K562 (cell line): ENCODE measurements around the gene PPP1CA. TPM values are rescaled to one million over a fixed set of nuclear protein-coding genes. Genes with fewer than 3 reads are reported as not detected.
A peak's percentile ranks its signal among the peaks of the same experiment; 100 is the strongest.

Source experiments
- CSDE1 ChIP-seq, 2 experiments: fragments of 450-650 bp; IDR thresholded peaks; 2 replicates each; pipeline ENCODE4 v1.6.1; 2016; ENCODE audit warnings: mild to moderate bottlenecking in 1 of 2
- DDX20 ChIP-seq: fragments of 450-650 bp; IDR thresholded peaks from 2 replicates; pipeline ENCODE4 v1.6.1; 2016; ENCODE audit warnings: missing genetic modification characterization, low read depth, mild to moderate bottlenecking, missing compliant biosample characterization, moderate library complexity
- EZH2 ChIP-seq: IDR thresholded peaks from 2 replicates; pipeline ENCODE4 v1.6.1; 2012; ENCODE audit warnings: low read depth, mild to moderate bottlenecking, inconsistent platforms, low read length, borderline replicate concordance
- HEY1 ChIP-seq: fragments of 250-450 bp; sonication (Bioruptor Pico); IDR thresholded peaks from 2 replicates; pipeline ENCODE4 v1.5.0; 2020; ENCODE audit warnings: mild to moderate bottlenecking, moderate library complexity, borderline replicate concordance
- HLTF ChIP-seq: fragments of 450-650 bp; IDR thresholded peaks from 2 replicates; pipeline ENCODE4 v1.6.1; 2016
- HNRNPUL1 ChIP-seq: fragments of 200-400 bp; formaldehyde crosslinking; IDR thresholded peaks from 2 replicates; pipeline ENCODE4 v1.6.1; 2017; ENCODE audit warnings: low read length
- POLR2AphosphoS2 ChIP-seq: IDR thresholded peaks from 2 replicates; pipeline ENCODE4 v1.6.1; 2012; ENCODE audit warnings: low read length, improper control_type of control experiment
- PTRF ChIP-seq: fragments of 450-650 bp; IDR thresholded peaks from 2 replicates; pipeline ENCODE4 v1.6.1; 2016; ENCODE audit warnings: mild to moderate bottlenecking, missing genetic modification characterization, missing compliant biosample characterization
- RBM34 ChIP-seq: fragments of 200-400 bp; formaldehyde crosslinking; IDR thresholded peaks from 2 replicates; pipeline ENCODE4 v1.6.1; 2018; ENCODE audit warnings: low read length, borderline replicate concordance; ENCODE audit not compliant: insufficient read depth
- RFX5 ChIP-seq: IDR thresholded peaks from 2 replicates; pipeline ENCODE4 v1.6.1; 2011; ENCODE audit warnings: low read depth, mild to moderate bottlenecking, improper control_type of control experiment, low read length
- SMAD4 ChIP-seq: fragments of 250-450 bp; sonication (Bioruptor Pico); conservative IDR thresholded peaks from 2 replicates; pipeline ENCODE4 v1.8.0; 2021; ENCODE audit warnings: inconsistent platforms, mild to moderate bottlenecking, moderate library complexity
- SMARCA5 ChIP-seq: fragments of 450-650 bp; IDR thresholded peaks from 2 replicates; pipeline ENCODE4 v1.6.1; 2016
- TCF3 ChIP-seq: sonication (generic); formaldehyde crosslinking; IDR thresholded peaks from 2 replicates; pipeline ENCODE4 v1.4.0; 2020; ENCODE audit warnings: mild to moderate bottlenecking, missing genetic modification reagents
- TRIM24 ChIP-seq, 2 experiments: fragments of 450-650 bp; IDR thresholded peaks; 2 replicates each; pipeline ENCODE4 v1.6.1; 2016
- ZEB2 ChIP-seq: fragments of 450-650 bp; IDR thresholded peaks from 2 replicates; pipeline ENCODE4 v1.6.1; 2016
- ZNF143 ChIP-seq: sonication (generic); formaldehyde crosslinking; IDR thresholded peaks from 2 replicates; pipeline ENCODE4 v1.9.0; 2022; ENCODE audit warnings: mild to moderate bottlenecking, missing genetic modification reagents
- ZNF174 ChIP-seq: fragments of 250-450 bp; sonication (Bioruptor Pico); IDR thresholded peaks from 2 replicates; pipeline ENCODE4 v1.4.0; 2020; ENCODE audit warnings: mild to moderate bottlenecking
- ZNF584 ChIP-seq: fragments of 200-800 bp; sonication (Bioruptor generic); IDR thresholded peaks from 2 replicates; pipeline ENCODE4 v1.6.1; 2016; ENCODE audit warnings: low read depth, mild to moderate bottlenecking, missing genetic modification characterization, missing compliant biosample characterization
- ZNF764 ChIP-seq: fragments of 250-450 bp; sonication (Bioruptor Pico); IDR thresholded peaks from 2 replicates; pipeline ENCODE4 v1.4.0; 2020; ENCODE audit warnings: low read depth, mild to moderate bottlenecking, moderate library complexity
- polyA plus RNA-seq, 8 experiments: library from polyadenylated mRNA; depleted of rRNA in 4 of 8; stranded (reverse) in 5 of 8; unstranded in 3 of 8; fragments of >200 nt; fragmentation: Nextera tagmentation in 2 of 8; fragmentation: Illumina TruSeq in 1 of 8; extraction: Ambion mirVana in 2 of 8; extraction: Trizol in 1 of 8; gene quantifications; 2 replicates each; pipeline versions ENCODE4 v1.2.1 to v1.2.3, GENCODE V29; 2011 to 2014; ENCODE audit warnings: inconsistent platforms in 1 of 8, missing spikeins in 1 of 8
- total RNA-seq, 7 experiments: library from RNA; depleted of rRNA in 6 of 7; stranded (reverse); fragments of >200 nt in 6 of 7; fragmentation: Illumina TruSeq in 2 of 7; extraction: Trizol in 2 of 7; gene quantifications; 2 replicates each; pipeline versions ENCODE4 v1.2.1 to v1.2.3, GENCODE V29; 2011 to 2021; ENCODE audit warnings: low replicate concordance in 1 of 7
- TF ChIP-seq, protein P1 (sequence below), 2 experiments: fragments of 450-650 bp; IDR thresholded peaks; 2 replicates each; pipeline ENCODE4 v1.6.1; 2016; ENCODE audit warnings: mild to moderate bottlenecking in 2 of 2, borderline replicate concordance in 1 of 2, low read depth in 1 of 2, moderate library complexity in 1 of 2
- TF ChIP-seq, protein P2 (sequence below): fragments of 250-450 bp; sonication (Bioruptor Pico); IDR thresholded peaks from 2 replicates; pipeline ENCODE4 v1.6.1; 2021; ENCODE audit warnings: mild to moderate bottlenecking

Gene PPP1CA
- total and polyA plus RNA-seq, 9 of the 15 experiments (the other 6 are each of a cell fraction or from before 2014, with no cell fraction given), result 18.2 to 242 (median 188) TPM

DNA sequence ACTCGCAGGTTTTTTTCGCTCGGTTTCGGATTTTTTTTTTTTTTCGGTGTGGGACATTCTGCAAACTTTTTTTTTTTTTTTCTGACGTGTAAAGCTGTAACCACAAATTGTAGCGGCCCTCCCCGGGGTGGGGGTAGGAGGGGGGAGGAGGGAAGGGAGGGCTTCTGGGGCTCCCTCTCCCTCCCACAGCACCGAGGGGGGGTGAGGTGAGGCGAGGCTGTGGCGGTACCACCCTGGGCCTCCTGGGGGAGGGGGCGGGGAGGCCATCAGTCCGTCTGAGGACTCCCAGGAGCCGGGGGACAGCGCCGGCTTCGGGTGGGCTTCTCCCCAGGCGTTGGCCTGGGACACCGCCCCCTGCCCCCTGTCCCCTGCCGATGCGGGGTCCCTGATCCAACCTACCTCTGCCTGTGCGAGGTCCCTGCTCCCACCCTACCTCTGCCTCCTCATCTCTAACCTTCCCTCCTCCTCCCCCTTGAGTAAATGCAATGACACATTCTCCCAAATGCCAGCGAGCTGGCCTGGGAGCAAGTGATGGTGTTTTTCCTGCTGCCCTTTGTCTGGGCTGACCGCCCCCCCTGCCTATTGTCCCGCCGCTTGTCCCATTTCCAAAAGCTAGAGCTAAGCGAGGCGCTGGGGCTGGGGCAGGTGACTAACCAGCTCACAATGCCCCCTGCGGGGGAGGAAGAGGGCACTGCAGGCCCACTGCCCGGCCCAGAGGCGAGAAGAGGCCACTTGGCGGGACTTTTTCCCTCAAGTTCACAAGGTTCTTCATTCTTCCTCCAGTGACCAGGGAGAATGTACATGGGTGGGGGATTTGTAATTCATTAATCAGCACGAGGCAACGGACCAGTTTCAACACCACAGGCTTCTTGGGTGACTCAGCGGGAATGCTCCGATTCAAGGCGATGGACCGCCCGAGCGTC lies 27.7 kb downstream of the PPP1CA start (continued):
- TF ChIP-seq, protein P1, sequence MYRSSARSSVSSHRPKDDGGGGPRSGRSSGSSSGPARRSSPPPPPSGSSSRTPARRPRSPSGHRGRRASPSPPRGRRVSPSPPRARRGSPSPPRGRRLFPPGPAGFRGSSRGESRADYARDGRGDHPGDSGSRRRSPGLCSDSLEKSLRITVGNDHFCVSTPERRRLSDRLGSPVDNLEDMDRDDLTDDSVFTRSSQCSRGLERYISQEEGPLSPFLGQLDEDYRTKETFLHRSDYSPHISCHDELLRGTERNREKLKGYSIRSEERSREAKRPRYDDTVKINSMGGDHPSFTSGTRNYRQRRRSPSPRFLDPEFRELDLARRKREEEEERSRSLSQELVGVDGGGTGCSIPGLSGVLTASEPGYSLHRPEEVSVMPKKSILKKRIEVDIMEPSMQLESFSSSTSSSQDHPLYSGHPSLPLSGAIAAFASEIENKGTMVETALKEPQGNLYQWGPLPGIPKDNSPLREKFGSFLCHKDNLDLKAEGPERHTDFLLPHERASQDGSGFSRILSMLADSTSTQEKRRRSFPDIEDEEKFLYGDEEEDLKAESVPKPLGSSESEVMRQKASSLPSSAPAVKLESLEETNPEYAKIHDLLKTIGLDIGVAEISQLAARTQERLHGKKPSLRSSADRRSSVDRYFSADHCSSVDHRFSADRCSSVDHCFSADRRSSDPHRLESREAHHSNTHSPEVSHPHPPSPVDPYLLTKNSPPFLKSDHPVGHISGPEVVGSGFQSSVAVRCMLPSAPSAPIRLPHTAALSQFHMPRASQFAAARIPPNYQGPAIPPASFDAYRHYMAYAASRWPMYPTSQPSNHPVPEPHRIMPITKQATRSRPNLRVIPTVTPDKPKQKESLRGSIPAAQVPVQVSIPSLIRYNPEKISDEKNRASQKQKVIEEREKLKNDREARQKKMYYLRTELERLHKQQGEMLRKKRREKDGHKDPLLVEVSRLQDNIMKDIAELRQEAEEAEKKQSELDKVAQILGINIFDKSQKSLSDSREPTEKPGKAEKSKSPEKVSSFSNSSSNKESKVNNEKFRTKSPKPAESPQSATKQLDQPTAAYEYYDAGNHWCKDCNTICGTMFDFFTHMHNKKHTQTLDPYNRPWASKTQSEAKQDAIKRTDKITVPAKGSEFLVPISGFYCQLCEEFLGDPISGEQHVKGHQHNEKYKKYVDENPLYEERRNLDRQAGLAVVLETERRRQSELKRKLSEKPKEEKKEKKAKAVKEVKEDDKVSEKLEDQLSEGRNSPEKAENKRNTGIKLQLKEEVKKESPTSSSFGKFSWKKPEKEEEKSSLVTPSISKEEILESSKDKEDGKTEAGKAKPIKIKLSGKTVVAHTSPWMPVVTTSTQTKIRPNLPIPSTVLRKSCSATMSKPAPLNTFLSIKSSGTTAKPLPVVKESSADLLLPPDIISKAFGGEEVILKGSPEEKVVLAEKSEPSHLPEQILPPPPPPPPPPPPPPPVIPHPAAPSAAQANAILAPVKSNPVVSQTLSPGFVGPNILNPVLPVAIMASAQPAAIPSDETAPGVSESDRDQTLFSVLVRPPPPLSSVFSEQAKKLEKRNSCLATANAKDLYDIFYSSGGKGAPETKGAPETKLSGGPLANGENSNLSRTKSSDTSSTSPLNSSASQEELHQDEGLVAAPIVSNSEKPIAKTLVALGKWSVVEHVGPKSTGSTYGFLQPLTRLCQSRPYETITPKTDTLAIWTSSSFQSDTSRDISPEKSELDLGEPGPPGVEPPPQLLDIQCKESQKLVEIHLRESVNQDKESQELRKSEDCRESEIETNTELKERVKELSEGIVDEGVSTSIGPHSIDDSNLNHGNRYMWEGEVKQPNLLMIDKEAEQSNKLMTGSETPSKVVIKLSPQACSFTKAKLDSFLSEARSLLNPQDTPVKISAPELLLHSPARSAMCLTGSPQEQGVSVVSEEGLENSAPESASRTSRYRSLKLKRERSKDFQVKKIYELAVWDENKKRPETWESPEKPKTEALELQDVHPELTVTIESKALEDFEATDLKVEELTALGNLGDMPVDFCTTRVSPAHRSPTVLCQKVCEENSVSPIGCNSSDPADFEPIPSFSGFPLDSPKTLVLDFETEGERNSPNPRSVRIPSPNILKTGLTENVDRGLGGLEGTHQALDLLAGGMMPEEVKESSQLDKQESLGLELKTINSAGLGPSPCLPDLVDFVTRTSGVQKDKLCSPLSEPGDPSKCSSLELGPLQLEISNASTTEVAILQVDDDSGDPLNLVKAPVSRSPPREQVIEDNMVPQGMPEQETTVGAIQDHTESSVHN (IDR thresholded peaks at IDR 0.05; ENCODE audit: borderline replicate concordance in 1 of 2, low read depth in 1 of 2), result no peak
- TF ChIP-seq ZEB2 (no peak), DDX20 (tag) (no peak), RFX5 (no peak), SMARCA5 (peak; percentile 88), HLTF (peak; percentile 49; the same call in 1 of the 2 replicates), RBM34 (no peak), SMAD4 (peak; percentile 77), TCF3 (no peak), HEY1 (CRISPR knock-in tag) (no peak), CSDE1 (IDR thresholded peaks at IDR 0.05) (no peak), ZNF764 (CRISPR knock-in tag) (no peak), PTRF (tag) (no peak), ZNF584 (CRISPR knock-in tag) (0 out of 2 replicates have a peak, but pooled peaks have one; percentile 13), TRIM24 (IDR thresholded peaks at IDR 0.05) (peak in 1 of 2 experiments; percentile 23; a peak in 1 of 4 replicates), HNRNPUL1 (no peak), EZH2 (no peak), ZNF143 (CRISPR knock-in tag) (no peak), ZNF174 (CRISPR knock-in tag) (no peak), POLR2AphosphoS2 (no peak)
- TF ChIP-seq, protein P2, sequence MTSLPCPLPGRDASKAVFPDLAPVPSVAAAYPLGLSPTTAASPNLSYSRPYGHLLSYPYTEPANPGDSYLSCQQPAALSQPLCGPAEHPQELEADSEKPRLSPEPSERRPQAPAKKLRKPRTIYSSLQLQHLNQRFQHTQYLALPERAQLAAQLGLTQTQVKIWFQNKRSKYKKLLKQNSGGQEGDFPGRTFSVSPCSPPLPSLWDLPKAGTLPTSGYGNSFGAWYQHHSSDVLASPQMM (CRISPR knock-in tag), result no peak
